GM12892 (cell line): ENCODE measurements around the gene RHOT2.

ENCODE experiments used
- DNase-seq: peaks from one replicate; pipeline ENCODE4 v3.0.0; 2011; ENCODE audit not compliant: insufficient read length
- FAIRE-seq: peaks from 2 replicates; lab custom pipeline; 2011; peaks lifted over from hg19 to GRCh38; lab: Jason Lieb, UNC
- POLR2A ChIP-seq: IDR thresholded peaks from 2 replicates; pipeline ENCODE4 v1.6.1; 2011; ENCODE audit warnings: low read depth, low read length, control low read depth
- POLR2AphosphoS5 ChIP-seq: IDR thresholded peaks from 2 replicates; pipeline ENCODE4 v1.6.1; 2011; ENCODE audit warnings: low read depth, low read length, control low read depth
- TAF1 ChIP-seq: IDR thresholded peaks from 2 replicates; pipeline ENCODE4 v1.6.1; 2011; ENCODE audit warnings: low read depth, mild to moderate bottlenecking, control low read depth, low read length, borderline replicate concordance

Gene RHOT2

DNA sequence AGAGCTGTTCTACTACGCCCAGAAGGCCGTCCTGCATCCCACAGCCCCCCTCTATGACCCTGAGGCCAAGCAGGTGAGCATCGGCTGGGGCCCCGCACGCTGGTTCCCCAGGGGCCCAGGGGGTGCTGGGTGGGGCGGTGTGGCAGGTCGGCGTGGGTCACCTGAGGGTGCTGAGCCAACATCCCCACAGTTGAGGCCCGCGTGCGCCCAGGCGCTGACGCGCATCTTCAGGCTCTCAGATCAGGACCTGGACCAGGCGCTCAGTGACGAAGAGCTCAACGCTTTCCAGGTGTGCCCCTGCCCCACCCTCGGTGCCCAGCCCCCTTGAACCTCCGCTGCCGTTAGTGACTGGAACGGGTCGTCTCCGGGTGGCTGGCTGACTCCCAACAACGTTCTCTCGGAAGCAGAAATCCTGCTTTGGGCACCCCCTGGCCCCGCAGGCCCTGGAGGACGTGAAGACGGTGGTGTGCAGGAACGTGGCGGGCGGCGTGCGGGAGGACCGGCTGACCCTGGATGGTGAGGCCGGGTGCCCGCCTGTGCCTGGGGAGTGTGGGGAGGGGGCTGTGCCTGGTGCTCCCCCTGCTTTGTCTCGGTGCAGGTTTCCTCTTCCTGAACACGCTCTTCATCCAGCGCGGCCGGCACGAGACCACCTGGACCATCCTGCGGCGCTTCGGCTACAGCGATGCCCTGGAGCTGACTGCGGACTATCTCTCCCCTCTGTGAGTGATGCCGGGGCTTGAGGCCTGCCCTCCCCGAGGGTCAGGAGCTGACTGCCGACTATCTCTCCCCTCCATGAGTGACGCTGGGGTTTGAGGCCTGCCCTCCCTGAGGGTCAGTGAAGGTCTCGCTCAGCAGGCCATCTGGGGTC lies 2.8 kb downstream of the RHOT2 start:
- no peak for DNase-seq
- TF ChIP-seq TAF1 (no peak), POLR2A (no peak), POLR2AphosphoS5 (no peak)
- FAIRE-seq: no peak

DNA sequence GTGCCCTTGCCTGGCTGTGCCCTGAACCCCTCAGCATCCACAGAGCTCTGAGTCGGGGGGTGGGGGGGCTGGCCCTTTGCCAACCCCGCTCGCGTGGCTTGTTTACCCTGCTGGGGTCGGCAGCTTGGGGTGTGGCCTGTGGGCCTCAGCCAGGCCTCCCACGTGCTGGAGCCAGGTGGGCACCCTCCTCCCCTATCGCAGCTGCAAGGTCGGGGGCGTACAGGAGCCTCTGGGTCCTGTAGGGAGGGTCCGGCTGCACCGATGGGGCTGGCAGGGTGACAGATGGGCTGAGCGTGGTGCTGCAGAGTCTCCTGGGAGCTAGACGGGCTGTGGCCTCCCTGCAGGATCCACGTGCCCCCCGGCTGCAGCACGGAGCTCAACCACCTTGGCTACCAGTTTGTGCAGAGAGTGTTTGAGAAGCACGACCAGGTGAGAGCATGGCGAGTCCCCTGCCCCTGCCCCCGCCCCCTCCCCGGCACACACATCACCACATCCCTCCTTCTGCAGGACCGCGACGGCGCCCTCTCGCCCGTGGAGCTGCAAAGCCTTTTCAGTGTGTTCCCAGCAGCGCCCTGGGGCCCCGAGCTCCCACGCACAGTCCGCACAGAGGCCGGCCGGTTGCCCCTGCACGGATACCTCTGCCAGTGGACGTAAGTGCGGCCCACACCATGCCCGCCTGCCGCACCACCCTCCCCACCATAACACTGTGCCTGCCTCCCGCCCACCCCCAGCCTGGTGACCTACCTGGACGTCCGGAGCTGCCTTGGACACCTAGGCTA lies 3.6 kb downstream of the RHOT2 start:
- DNase-seq (no peak), FAIRE-seq (no peak)
- no peak for TF ChIP-seq POLR2AphosphoS5
- TF ChIP-seq POLR2A: no peak
- no peak for TF ChIP-seq TAF1

DNA sequence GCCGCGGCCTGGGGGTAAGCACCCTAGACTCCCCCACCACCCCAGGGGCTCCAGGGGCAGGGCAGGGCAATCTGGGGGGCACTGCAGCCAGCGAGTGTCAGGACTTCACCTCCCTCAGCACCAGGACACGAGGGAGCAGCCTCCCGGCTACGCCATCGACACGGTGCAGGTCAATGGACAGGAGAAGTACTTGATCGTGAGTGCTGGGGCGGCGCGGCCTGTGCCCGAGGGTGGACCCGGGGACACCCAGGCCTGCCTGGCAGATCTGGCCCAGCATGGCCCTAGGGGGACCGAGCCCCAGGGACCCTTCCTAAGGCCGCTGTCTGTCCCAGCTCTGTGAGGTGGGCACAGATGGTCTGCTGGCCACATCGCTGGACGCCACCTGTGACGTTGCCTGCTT lies 4.4 kb downstream of the RHOT2 start:
- FAIRE-seq (no peak), DNase-seq (no peak)
- TF ChIP-seq POLR2A (no peak), TAF1 (no peak), POLR2AphosphoS5 (no peak)

DNA sequence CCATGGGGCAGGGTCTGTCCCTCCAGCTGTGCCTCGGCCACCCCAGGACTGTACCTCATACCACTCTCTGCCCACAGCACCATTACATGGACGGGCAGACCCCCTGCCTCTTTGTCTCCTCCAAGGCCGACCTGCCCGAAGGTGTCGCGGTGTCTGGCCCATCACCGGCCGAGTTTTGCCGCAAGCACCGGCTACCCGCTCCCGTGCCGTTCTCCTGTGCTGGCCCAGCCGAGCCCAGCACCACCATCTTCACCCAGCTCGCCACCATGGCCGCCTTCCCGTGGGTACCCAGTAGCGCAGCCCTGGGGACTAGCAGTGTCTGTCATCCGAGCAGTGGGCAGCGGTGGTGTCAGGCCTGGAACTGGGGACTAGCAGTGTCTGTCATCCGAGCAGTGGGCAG lies 4.9 kb downstream of the RHOT2 start:
- no peak for FAIRE-seq
- TF ChIP-seq TAF1 (no peak), POLR2AphosphoS5 (no peak), POLR2A (no peak)

DNA sequence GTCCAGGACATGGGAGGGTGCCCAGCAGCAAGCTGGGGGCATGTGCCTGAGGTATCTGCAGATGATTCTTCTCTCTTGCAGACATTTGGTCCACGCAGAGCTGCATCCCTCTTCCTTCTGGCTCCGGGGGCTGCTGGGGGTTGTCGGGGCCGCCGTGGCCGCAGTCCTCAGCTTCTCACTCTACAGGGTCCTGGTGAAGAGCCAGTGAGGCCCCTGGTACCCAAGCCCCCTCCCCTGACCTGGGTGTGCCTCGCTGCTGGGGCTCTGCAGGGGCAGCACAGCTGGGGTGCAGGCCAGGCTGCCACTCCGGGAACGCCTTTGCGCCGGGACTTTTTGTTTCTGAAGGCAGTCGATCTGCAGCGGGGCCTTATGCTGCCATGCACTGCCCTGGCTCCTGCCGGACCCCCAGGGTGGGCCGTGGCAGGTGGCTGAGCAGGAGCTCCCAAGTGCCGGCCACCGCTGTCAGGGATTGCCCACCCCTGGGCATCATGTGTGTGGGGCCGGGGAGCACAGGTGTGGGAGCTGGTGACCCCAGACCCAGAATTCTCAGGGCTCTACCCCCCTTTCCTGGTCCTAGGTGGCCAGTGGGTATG lies 5.6 kb downstream of the RHOT2 start:
- DNase-seq (no peak), FAIRE-seq (no peak)
- TF ChIP-seq POLR2A: no peak
- no peak for TF ChIP-seq POLR2AphosphoS5
- no peak for TF ChIP-seq TAF1

More for the DNA sequence above, 4.9 kb downstream of the RHOT2 start:
- no peak for DNase-seq

- 0 out of 2 replicates have a peak, but pooled peaks have one; percentile 9 for TF ChIP-seq POLR2AphosphoS5
- no peak for TF ChIP-seq POLR2A
- FAIRE-seq (no peak), DNase-seq (no peak)
These were observed 6.4 kb downstream of the RHOT2 start for GRCh38 chr16:674214-674881.

DNA sequence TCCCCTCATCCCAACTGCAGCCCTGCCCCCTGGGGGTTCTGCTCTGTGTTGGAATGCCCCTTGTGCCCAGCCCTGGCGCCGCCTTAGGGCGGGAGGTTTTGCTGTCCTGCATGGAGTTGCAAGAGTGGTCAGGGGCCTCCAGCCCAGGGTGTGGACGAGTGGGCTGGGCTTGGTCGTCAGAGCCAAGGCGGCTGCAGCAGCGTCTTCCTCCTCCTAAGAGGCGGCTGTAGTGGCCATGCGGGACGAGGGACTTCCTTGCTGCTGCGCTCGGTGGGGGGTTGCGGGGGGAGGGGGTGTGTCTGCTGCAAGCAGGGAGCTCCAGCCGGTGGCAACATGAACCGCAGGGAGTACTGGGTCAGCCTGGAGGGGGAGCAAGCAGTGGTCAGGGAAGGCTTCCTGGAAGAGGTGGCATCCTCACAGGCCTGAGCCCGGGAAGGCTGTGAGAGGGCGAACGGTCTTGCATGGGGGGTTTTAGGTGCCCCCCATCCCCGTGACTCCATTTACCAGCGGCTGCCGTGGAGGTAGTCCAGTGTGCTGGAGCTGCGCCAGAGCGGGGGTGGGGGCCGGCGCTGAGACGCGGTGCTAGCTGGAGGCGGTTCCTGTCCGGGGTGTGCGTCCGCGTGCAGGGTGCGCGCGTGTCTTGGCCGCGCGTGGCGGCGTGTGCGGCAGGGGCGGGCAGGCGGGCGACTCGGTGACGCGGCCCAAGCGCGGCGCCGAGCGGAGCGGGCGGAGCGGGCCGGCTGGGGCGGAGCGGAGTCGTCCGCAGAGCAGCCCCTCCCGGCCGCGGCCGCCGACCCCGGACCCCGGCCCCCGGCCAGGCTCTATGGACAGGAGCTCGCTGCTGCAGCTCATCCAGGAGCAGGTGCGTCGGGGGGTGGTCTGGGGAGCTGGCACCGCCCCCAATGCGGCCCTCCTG lies 7.3 kb downstream of the RHOT2 start, which contains the start of gene RHBDL1:
Gene RHBDL1 (plus strand): TSS at position 704 of the 916 bp plus-strand sequence. CDS start 120 bp downstream, at position 824.
- FAIRE-seq: no peak
- TF ChIP-seq TAF1: no peak
- TF ChIP-seq POLR2AphosphoS5: no peak
- peak; percentile 57; the same call in 1 of the 2 replicates for TF ChIP-seq POLR2A
- no peak for DNase-seq

DNA sequence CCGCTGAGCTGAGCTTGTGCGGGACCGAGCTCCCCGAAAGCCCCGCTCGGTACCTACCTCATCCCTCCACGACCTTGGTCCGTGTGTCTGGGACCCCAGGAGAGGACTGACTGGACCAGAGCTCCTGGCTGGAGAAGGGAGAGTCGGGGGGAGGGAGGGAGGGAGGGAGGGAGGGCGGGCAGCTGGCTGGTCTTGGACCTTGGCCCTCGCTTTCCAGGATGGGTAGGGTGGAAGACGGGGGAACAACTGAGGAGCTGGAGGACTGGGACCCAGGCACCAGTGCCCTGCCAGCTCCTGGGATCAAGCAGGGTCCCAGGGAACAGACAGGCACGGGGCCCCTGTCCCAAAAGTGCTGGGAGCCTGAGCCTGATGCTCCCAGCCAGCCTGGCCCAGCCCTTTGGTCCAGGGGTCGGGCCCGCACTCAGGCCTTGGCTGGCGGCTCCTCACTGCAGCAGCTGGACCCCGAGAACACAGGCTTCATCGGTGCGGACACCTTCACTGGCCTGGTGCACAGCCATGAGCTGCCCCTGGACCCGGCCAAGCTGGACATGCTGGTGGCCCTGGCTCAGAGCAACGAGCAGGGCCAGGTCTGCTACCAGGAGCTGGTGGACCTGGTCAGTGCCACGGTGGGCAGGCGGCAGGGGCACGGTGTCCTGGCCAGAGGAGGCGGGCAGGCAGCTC lies 8.1 kb downstream of the RHOT2 start:
- no peak for DNase-seq
- TF ChIP-seq POLR2A: no peak
- no peak for TF ChIP-seq TAF1
- no peak for FAIRE-seq

GRCh38 chr16:676565-676902 lies 8.6 kb downstream of the RHOT2 start:
- no peak for FAIRE-seq
- DNase-seq: no peak
- TF ChIP-seq POLR2A: no peak
- no peak for TF ChIP-seq TAF1
- no peak for TF ChIP-seq POLR2AphosphoS5

DNA sequence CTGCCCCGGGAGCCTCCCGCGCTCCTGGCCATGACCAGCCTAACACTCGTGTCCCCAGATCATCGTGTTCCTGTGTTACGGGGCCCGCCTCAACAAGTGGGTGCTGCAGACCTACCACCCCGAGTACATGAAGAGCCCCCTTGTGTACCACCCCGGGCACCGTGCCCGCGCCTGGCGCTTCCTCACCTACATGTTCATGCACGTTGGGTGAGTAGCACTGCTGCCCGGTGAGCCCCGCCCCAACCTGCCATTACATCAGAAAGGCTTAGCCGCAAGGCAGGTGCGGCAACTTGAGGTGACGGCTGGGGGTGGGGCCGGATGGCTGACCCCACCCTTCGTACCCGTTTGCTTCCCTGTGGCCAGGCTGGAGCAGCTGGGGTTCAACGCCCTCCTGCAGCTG lies 9.0 kb downstream of the RHOT2 start:
- DNase-seq (no peak), FAIRE-seq (no peak)
- TF ChIP-seq POLR2AphosphoS5 (no peak), TAF1 (no peak), POLR2A (no peak)
